GM18870 (cell line): ENCODE measurements around the gene OR2AT4.

Source experiments
- ATAC-seq: cut with Tn5 transposase; IDR thresholded peaks from one replicate; pipeline ENCODE4 v1.9.1; 2021; ENCODE audit warnings: moderate library complexity; ENCODE audit not compliant: unreplicated experiment

The OR2AT4 gene

GRCh38 chr11:75031771-75032549, 64.7 kb downstream of the OR2AT4 start:
- no peak for ATAC-seq
